HFFc6 (cell line): Measurements from ENCODE around the gene MMGT1. TPM values are rescaled to one million over a fixed set of nuclear protein-coding genes. Genes with fewer than 3 reads are reported as not detected.

Source experiments
- DNase-seq: peaks from one replicate; pipeline ENCODE4 v3.0.0-alpha.2; 2018
- H3K27ac Mint-ChIP-seq: 2 replicates; pipeline ENCODE4 v1.8.0; 2020; ENCODE audit warnings: mild to moderate bottlenecking, mixed read lengths
- H3K27me3 Mint-ChIP-seq: 2 replicates; pipeline ENCODE4 v1.8.0; 2021; ENCODE audit warnings: mild to moderate bottlenecking, moderate library complexity, mixed read lengths; ENCODE audit not compliant: insufficient read depth
- H3K36me3 Mint-ChIP-seq: 2 replicates; pipeline ENCODE4 v1.8.0; 2021; ENCODE audit warnings: low read depth, mixed read lengths
- H3K4me1 Mint-ChIP-seq: 2 replicates; pipeline ENCODE4 v1.8.0; 2020; ENCODE audit warnings: low read depth, mixed read lengths
- H3K4me3 Mint-ChIP-seq: 2 replicates; pipeline ENCODE4 v1.8.0; 2020; ENCODE audit warnings: mild to moderate bottlenecking, moderate library complexity, mixed read lengths
- H3K9me3 Mint-ChIP-seq: 2 replicates; pipeline ENCODE4 v1.8.0; 2020; ENCODE audit warnings: mild to moderate bottlenecking, mixed read lengths
- long read RNA-seq: library from polyadenylated mRNA; unstranded; transcript quantifications from one replicate; pipeline ENCODE4 v2.0.0, GENCODE V29; 2019
- total RNA-seq, 6 experiments: library from RNA; stranded (reverse); fragmentation: NEBNext Ultra II Directional; extraction: Animal tissue kit (Norgen Biotek cat#: 25700); gene quantifications; 2 replicates in 1 of 6; 3 replicates in 5 of 6; pipeline ENCODE4 v1.2.3, GENCODE V29; 2021
- TF ChIP-seq, protein P1 (sequence below): fragments of 200-600 bp; sonication (generic); IDR thresholded peaks from 2 replicates; pipeline ENCODE4 v1.5.0; 2021; ENCODE audit warnings: antibody characterized with exemption, mild to moderate bottlenecking

MMGT1 gene
- 10 to 100 TPM; 28.5 to 34.4 (median 31.5) TPM for total RNA-seq
- long read RNA-seq, transcript MMGT1-201 (4 exons, 3,738 nt): major isoform, 35 of 46 reads
- long read RNA-seq, partial matches to known transcripts: 0 of 46 reads
- long read RNA-seq, other reads (novel, unspliced or antisense): 11 of 46 reads

DNA sequence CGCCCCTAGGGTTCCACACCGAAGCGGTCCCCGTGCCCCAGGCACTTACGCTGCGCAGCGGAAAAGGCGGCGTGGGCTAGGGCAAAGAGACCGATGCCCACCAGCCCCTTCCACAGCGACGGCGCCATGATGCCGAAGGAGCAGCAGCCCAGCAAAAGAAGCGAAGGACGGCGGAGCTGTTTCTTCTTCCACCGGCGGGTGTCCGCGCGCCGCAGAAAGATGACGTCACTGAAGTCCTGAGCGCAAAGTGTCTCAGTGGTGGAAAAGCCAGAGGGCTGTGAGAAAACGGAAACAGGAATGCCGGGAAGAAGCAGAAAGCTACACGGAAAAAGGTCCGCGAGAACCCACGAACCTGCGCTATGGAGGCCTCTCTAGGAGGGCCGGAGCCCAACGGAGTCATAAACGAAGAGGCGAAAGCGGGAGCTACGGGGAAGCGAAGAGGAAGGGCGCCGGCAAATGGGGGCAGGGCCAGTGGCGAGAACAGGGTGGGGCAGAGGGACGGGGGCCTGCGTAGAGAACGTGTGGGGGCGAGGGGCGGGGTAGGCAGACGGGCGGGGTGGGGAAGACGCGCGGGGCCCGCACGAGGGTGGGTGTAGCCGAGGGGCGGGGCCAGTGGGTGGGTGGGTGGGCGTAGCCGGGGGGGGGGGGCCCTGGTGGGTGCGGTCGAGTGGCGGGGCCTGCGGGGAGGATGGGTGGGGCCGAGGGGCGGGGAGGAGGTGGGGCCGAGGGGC, at the start of gene MMGT1:
Gene MMGT1, minus strand, starts transcription at position 441 of the 731 bp plus-strand sequence. Its CDS starts 313 bp downstream, at position 128.
- TF ChIP-seq, protein P1, sequence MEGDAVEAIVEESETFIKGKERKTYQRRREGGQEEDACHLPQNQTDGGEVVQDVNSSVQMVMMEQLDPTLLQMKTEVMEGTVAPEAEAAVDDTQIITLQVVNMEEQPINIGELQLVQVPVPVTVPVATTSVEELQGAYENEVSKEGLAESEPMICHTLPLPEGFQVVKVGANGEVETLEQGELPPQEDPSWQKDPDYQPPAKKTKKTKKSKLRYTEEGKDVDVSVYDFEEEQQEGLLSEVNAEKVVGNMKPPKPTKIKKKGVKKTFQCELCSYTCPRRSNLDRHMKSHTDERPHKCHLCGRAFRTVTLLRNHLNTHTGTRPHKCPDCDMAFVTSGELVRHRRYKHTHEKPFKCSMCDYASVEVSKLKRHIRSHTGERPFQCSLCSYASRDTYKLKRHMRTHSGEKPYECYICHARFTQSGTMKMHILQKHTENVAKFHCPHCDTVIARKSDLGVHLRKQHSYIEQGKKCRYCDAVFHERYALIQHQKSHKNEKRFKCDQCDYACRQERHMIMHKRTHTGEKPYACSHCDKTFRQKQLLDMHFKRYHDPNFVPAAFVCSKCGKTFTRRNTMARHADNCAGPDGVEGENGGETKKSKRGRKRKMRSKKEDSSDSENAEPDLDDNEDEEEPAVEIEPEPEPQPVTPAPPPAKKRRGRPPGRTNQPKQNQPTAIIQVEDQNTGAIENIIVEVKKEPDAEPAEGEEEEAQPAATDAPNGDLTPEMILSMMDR: no peak
- Mint-ChIP-seq H3K4me3 (peak within 1 kb of the TSS; percentile 98), H3K36me3 (no peaks in the 10 kb centered on the region), H3K27me3 (peaks cover 2% of the 10 kb centered on the region; the same call in 1 of the 2 replicates), H3K27ac (peak within 1 kb of the TSS; percentile 99), H3K9me3 (no peaks in the 10 kb centered on the region), H3K4me1 (peaks cover 43% of the 10 kb centered on the region)
- peak; percentile 82 for DNase-seq

DNA sequence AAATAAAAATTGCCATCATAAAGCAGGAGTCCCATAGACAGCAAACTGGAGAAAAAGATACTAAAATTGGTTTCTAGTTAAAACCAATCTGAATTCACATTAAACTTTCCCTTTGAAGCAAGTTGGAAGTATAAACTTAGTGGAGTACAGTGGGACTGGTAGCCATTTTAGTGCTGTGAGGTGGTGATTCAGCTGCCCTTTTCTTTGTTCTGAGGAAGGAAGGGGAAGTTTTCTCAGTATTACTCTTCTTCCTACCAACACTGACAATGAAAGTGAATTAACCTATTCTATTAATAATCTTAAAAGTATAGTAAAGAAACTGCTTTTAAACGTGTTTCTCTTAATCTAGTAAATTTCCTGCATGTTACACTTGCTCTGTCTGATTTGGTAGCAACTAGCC, 48.1 kb upstream of the MMGT1 start:
- Mint-ChIP-seq H3K27me3 (no peaks in the 10 kb centered on the region), H3K9me3 (no peaks in the 10 kb centered on the region), H3K4me1 (peaks cover 10% of the 10 kb centered on the region; the same call in 1 of the 2 replicates), H3K36me3 (peaks cover 10% of the 10 kb centered on the region), H3K4me3 (no peak overlapping the region), H3K27ac (no peak overlapping the region)
- DNase-seq: no peak
- TF ChIP-seq, protein P1: no peak

DNA sequence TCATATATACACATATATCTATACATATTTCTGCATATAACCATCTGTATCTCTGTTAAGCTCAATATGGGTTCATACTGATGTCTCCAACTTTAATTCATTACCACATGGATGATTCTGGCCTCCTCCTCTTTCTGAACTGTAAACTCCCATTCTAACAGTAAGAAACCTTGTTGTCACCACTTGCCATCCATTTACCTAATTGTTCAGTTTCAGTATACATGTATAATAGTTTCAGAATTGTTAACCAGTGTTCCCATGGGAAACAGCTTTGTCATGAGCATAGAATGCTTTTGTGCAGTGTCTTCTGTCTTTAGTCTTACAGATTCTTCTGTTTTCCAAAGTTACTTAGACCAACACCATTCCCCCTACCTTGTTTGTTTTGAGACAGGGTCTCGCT, 47.4 kb upstream of the MMGT1 start:
- no peak overlapping the region for H3K27ac Mint-ChIP-seq
- peaks cover 10% of the 10 kb centered on the region for H3K36me3 Mint-ChIP-seq
- H3K9me3 Mint-ChIP-seq: no peaks in the 10 kb centered on the region
- peaks cover 10% of the 10 kb centered on the region; the same call in 1 of the 2 replicates for H3K4me1 Mint-ChIP-seq
- no peaks in the 10 kb centered on the region for H3K27me3 Mint-ChIP-seq
- DNase-seq: no peak
- no peak overlapping the region for H3K4me3 Mint-ChIP-seq
- TF ChIP-seq, protein P1: no peak

DNA sequence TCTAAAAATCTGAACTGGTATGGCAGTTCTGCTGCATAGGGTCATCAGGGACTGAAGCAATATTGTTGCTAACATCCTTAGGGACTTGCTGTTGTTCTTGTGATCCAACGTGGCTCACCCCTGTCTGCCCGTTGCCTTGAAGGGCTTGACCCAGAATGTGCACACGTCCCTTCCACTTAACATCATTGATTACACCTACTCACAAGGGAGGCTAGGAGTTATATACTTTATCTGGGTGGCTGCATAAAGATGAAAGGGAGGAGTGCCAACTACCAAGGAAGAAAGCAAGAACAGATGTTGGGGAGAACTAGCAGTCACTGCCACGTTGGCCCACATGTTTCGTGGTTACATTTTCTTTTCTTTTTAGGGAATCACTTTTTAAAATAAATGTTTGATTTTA, 45.4 kb upstream of the MMGT1 start:
- H3K27me3 Mint-ChIP-seq: no peaks in the 10 kb centered on the region
- no peaks in the 10 kb centered on the region for H3K9me3 Mint-ChIP-seq
- H3K4me3 Mint-ChIP-seq: no peak overlapping the region
- no peak for DNase-seq
- TF ChIP-seq, protein P1: no peak
- H3K4me1 Mint-ChIP-seq: peaks cover 10% of the 10 kb centered on the region; the same call in 1 of the 2 replicates
- no peak overlapping the region for H3K27ac Mint-ChIP-seq
- peaks cover 10% of the 10 kb centered on the region for H3K36me3 Mint-ChIP-seq

DNA sequence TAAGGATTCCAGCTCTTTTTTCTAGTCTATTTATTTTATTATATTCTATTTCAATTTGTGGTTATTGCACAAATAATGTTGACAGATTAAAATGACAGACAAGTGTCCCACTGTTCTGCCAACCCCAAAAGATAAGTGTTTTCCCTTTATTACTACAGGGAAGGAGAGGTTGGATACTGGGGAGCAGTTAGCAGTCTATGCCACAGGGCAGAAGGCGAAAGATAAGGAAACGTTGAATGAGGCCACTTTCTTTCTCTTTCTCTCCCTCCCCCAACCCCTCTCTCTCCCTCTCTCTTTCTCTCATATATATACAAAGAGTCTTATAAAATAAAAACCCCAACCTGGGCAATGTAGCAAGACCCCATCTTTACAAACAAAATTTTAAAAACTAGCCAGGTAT, 43.1 kb upstream of the MMGT1 start:
- no peak for DNase-seq
- Mint-ChIP-seq H3K9me3 (no peaks in the 10 kb centered on the region), H3K4me3 (no peak overlapping the region), H3K4me1 (peaks cover 10% of the 10 kb centered on the region; the same call in 1 of the 2 replicates), H3K36me3 (peaks cover 10% of the 10 kb centered on the region), H3K27me3 (no peaks in the 10 kb centered on the region), H3K27ac (no peak overlapping the region)
- TF ChIP-seq, protein P1: no peak
